IPS-18a (cell line): Measurements from ENCODE around the gene PDZRN3.

Source experiments
- H3K27ac ChIP-seq: one replicate; pipeline ENCODE4 v1.5.1; 2013; ENCODE audit warnings: low read length
- H3K27me3 ChIP-seq: one replicate; pipeline ENCODE4 v1.6.1; 2013; ENCODE audit warnings: mild to moderate bottlenecking, low read length; ENCODE audit not compliant: control insufficient read depth, insufficient read depth
- H3K36me3 ChIP-seq: one replicate; pipeline ENCODE4 v1.6.1; 2013; ENCODE audit warnings: low read depth, low read length; ENCODE audit not compliant: control insufficient read depth
- H3K4me1 ChIP-seq: one replicate; pipeline ENCODE4 v1.6.1; 2013; ENCODE audit warnings: low read depth, low read length; ENCODE audit not compliant: control insufficient read depth
- H3K4me3 ChIP-seq: one replicate; pipeline ENCODE4 v1.5.1; 2013; ENCODE audit warnings: low read length
- H3K9ac ChIP-seq: one replicate; pipeline ENCODE4 v1.6.1; 2013; ENCODE audit warnings: mild to moderate bottlenecking, low read length, moderate library complexity
- H3K9me3 ChIP-seq: one replicate; pipeline ENCODE4 v1.6.1; 2013; ENCODE audit warnings: low read depth, low read length; ENCODE audit not compliant: control insufficient read depth

The PDZRN3 gene

DNA sequence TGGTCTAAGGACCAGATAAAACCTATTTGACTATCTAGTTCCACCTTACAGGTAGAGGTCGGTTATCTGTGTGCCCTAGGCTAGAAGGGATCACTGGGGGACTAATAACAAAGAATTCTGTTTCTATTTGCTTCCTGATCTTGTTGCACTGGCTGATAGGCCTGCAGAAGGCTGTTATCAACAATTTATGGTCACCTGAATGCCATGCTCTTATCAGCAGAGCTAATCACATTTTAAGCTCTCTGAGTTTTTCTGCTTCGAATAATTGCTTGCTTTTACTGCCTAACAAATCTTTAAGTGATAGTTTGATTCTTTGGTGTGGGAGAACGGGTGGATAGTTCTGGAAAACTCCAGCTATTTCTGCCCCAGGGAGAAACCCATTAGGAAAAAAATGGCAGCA lies 263.1 kb downstream of the PDZRN3 start:
- Histone ChIP-seq H3K4me1 (no peaks in the 10 kb centered on the region), H3K9me3 (no peaks in the 10 kb centered on the region), H3K9ac (no peak overlapping the region), H3K27me3 (no peaks in the 10 kb centered on the region), H3K27ac (no peak overlapping the region), H3K36me3 (no peaks in the 10 kb centered on the region), H3K4me3 (no peak overlapping the region)

DNA sequence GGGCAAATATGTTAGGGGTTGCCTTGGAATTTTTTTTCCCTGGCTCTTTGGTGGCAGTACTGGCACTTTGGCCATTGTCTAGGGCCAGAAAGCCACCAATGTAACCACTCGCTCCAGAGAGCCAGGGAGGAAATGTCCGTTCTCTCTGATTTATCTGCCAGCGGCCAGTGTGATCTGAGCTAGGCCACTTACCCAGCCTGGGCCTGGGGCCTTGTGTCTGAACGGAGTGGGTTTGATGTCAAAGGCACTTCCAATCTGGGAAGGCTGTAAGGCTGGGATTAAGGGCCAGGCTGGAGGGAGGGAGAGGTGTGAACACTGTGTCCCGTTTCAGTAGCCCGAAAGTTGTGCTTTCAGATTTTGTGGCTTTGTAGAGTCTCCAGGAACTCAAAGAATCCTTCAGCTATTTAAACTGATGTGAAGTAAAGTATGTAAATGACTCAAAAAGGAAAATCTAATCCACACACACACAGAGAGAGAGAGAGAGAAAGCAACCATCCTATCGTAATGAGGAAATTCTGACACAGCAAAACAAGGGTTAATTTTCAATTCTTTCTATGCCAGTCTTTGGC lies 271.0 kb downstream of the PDZRN3 start:
- Histone ChIP-seq H3K9me3 (no peaks in the 10 kb centered on the region), H3K4me1 (no peaks in the 10 kb centered on the region), H3K4me3 (no peak overlapping the region), H3K27ac (no peak overlapping the region), H3K27me3 (no peaks in the 10 kb centered on the region), H3K9ac (no peak overlapping the region), H3K36me3 (no peaks in the 10 kb centered on the region)

DNA sequence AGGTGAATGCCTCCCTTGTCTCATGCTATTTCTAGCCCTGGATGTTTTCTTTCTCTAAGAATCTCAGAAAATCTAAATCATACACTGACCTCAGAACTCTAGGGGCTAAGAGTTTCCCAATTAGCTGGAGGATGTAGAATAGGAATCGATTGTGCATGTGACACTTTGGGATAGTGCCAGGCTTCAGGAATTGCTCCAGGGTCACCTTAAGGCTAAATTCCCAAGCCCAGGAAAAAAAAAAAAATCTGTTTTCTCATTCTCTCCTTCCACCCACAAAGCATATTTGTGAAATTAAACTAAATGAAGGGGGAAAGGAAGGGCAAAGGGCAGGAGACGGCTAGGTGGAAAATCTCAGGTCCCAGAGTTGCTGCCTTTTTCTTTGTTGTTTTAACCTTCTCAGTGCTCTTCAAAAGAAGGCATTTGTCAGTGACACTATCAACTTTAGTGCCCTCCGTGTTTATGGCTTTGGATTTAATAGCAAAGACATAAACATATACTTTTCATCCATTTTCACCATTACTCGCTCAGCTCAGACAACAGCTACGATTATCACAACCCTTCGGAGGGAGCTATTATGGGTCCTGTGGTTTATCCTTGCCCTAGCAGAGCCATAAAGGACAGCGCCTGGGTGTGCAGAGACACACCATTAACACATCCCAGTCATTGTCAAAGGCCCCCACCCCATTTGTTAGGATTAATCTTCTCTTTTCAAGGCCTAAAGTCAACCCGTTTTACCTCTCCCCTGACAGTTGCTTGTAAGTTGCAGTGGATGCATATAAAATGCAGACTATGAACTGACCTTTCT lies 271.7 kb downstream of the PDZRN3 start:
- no peak overlapping the region for H3K4me3 ChIP-seq
- H3K9ac ChIP-seq, result no peak overlapping the region
- H3K27ac ChIP-seq, result no peak overlapping the region
- no peaks in the 10 kb centered on the region for H3K27me3 ChIP-seq
- no peaks in the 10 kb centered on the region for H3K4me1 ChIP-seq
- no peaks in the 10 kb centered on the region for H3K9me3 ChIP-seq
- no peaks in the 10 kb centered on the region for H3K36me3 ChIP-seq

DNA sequence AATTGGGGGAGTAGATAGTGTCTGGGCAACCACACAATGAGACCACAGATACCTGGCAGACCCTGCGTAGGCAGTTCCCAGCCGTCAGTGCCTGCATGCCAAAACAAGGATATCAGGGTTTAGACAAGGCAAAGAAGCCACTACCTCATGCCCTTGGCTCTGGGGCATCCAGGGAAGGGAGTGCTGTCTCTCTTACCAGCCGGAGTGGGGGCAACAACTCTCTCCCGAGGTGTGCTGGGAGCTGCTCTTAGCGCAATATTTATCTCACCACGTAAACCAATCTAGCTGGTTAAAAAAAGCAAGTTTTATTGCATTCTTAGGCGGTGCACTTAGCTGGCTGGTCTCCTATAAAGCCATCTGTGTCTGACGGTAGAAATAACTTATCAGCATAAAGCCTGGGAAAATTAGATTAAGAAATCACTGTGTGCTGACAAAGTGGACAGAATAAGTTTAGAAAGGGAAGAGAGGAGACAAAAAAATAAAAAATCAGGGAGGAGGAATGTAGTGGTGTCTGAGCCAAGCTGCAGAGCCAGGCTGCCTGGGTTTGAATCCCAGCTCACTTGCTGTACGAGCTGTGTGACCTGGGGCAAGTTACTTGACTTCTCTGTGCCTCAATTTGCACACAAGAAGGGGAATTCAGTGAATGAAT lies 273.2 kb downstream of the PDZRN3 start:
- Histone ChIP-seq H3K9ac (no peak overlapping the region), H3K27me3 (no peaks in the 10 kb centered on the region), H3K4me1 (no peaks in the 10 kb centered on the region), H3K36me3 (no peaks in the 10 kb centered on the region), H3K9me3 (no peaks in the 10 kb centered on the region), H3K4me3 (no peak overlapping the region), H3K27ac (no peak overlapping the region)

DNA sequence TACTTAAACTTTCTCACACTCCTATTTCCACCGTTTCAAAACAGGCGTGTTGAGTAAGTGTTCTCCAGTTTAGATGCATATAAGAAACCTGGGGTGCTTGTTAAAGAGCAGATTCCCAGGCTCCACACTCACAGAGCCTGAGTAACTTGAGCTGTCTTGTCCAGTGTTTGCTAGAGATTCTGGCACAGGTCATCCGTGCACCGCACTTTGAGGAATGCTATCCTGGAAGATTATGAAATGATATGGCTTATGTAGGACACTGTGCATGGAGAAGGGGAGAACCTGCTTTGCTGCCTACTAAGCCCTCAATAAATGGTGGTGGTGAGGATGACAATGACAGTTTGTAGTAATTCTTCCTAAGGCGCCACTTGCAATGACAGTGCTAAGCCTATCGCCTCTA lies 273.7 kb downstream of the PDZRN3 start:
- Histone ChIP-seq H3K27me3 (no peaks in the 10 kb centered on the region), H3K4me3 (no peak overlapping the region), H3K36me3 (no peaks in the 10 kb centered on the region), H3K9ac (no peak overlapping the region), H3K9me3 (no peaks in the 10 kb centered on the region), H3K27ac (no peak overlapping the region), H3K4me1 (no peaks in the 10 kb centered on the region)

DNA sequence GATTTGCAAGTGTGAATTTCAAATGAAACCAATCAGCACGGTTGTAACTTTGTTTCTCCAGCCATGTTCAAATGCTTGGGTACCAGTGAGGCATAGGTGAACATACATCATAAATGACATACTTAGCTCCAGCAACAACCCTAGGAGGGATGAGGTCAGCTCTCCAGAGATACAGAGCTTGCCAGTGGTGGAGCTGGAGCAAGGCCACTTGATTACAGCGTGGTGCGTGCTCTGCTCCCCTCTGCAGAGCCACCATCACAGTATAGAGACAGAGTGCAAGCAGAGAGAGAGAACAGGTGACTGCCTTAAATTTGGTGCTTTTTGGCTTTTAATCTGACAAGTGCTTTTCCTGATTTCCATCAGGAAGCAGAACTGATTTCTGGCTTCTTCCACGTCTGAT lies 275.1 kb downstream of the PDZRN3 start:
- Histone ChIP-seq H3K4me1 (no peaks in the 10 kb centered on the region), H3K27me3 (no peaks in the 10 kb centered on the region), H3K9me3 (no peaks in the 10 kb centered on the region), H3K4me3 (no peak overlapping the region), H3K9ac (no peak overlapping the region), H3K36me3 (no peaks in the 10 kb centered on the region), H3K27ac (no peak overlapping the region)

DNA sequence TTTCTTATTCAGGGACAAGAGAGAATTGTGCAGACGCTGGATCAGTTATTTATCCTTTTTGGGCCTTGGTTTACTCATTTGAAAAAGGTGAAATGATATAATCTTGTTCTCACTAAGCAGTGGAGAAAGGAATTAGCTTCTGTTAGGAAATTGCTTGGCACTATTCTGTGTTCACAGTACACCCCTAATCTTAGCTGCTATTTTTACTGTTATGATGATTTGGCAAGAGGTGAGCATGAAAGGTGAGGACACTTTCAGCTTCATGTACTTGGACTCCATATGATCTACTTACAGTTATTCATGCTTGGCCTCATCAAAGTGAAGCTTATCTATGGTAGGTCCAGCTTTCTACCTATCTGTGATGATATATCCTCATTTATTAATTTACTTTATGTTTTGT lies 282.7 kb downstream of the PDZRN3 start:
- Histone ChIP-seq H3K9me3 (no peaks in the 10 kb centered on the region), H3K27ac (no peak overlapping the region), H3K4me1 (peaks cover 7% of the 10 kb centered on the region), H3K4me3 (no peak overlapping the region), H3K36me3 (no peaks in the 10 kb centered on the region), H3K9ac (no peak overlapping the region), H3K27me3 (no peaks in the 10 kb centered on the region)

DNA sequence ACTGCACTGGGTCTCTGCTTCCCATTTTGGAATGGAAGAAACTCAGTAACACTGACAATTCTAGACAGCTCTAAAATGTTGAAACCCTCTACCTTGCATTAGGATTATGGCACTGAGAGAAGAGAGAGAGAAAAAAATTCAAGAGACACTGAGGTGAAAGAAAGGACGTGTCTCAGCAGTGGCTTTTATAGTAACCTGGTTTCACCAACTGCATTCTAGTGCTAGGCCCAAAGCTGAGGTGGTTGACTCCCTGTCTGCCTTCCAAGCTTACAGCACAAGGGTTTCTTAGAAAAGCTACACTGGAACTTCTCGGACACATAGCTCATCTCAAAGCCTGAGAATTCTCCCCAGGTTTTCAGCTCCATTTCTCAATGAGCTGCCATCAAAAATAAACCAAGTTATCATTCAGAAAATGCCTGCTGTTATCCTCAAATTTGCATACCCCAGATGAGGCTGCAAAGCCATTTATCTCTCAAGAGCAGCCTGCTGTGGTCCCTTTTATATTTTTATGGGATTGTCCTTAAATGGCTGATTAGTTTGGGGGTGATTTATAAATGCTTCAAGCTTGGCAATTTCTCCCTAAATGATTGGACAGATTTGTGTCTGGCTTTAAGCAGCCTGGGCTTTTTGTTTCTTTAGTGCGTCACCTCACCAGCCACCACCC lies 283.3 kb downstream of the PDZRN3 start:
- H3K4me3 ChIP-seq, result no peak overlapping the region
- no peak overlapping the region for H3K27ac ChIP-seq
- no peaks in the 10 kb centered on the region for H3K27me3 ChIP-seq
- H3K36me3 ChIP-seq, result no peaks in the 10 kb centered on the region
- H3K4me1 ChIP-seq, result peaks cover 7% of the 10 kb centered on the region
- H3K9me3 ChIP-seq, result no peaks in the 10 kb centered on the region
- H3K9ac ChIP-seq, result no peak overlapping the region

DNA sequence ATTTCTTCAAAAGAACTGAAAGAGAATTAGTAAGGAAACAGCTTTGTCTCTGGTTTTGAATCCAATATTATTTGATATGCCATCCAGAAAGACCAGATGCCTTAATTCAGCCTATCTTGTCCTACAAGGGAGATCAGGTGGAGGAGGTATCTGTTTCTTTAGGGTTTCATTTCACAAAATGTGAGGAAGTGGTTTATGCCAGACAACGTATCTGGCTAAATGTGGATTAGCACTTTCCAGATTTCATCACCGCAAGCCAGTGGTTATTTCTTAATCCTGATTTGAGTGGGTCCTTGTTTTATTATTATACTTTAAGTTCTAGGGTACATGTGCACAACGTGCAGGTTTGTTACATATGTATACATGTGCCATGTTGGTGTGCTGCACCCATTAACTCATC lies 292.2 kb downstream of the PDZRN3 start:
- Histone ChIP-seq H3K9me3 (no peaks in the 10 kb centered on the region), H3K9ac (no peak overlapping the region), H3K27ac (no peak overlapping the region), H3K4me1 (no peaks in the 10 kb centered on the region), H3K4me3 (no peak overlapping the region), H3K27me3 (no peaks in the 10 kb centered on the region), H3K36me3 (no peaks in the 10 kb centered on the region)
